ENCODE data around the gene ARHGAP24.

DNA sequence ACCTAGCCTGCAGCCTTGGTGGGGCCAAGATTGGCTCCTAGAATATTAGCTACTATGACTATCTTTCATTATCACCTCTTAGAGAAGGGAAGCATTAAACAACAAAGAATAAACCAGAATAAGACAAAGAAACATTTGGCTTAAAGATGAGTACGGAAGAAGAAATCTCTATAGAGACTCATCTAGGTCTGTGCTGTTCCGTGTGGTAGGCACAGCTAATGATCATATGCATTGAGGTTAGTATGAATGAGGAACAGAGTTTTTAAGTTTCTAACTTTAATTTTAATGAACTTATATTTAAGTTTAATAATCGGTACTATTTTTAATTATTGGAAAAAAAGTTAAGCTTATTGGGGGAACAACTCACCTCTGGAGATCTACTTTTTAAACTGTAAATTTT is 24.6 kb downstream of the ARHGAP24 start:
- TF ChIP-seq, protein P1, sequence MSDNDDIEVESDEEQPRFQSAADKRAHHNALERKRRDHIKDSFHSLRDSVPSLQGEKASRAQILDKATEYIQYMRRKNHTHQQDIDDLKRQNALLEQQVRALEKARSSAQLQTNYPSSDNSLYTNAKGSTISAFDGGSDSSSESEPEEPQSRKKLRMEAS (IDR thresholded peaks at IDR 0.05), result no peak
- TF ChIP-seq NFIC (IDR thresholded peaks at IDR 0.05), result no peak
- TF ChIP-seq RAD21 (IDR thresholded peaks at IDR 0.05; ENCODE audit: low read depth), result no peak
